K562 (cell line): ENCODE measurements around the gene FLVCR2. TPM values are rescaled to one million over a fixed set of nuclear protein-coding genes. Genes with fewer than 3 reads are reported as not detected.
A peak's percentile ranks its signal among the peaks of the same experiment; 100 is the strongest.

Experiments
- CBFA2T2 ChIP-seq: fragments of 450-650 bp; conservative IDR thresholded peaks from 2 replicates; pipeline ENCODE4 v1.6.1; 2017; ENCODE audit warnings: mild to moderate bottlenecking
- CBX5 ChIP-seq: IDR thresholded peaks from 2 replicates; pipeline ENCODE4 v1.6.1; 2014; ENCODE audit warnings: low read depth, borderline replicate concordance
- IFI16 ChIP-seq: fragments of 250-450 bp; sonication (Bioruptor Pico); IDR thresholded peaks from 2 replicates; pipeline ENCODE4 v2.1.2; 2022; ENCODE audit warnings: mild to moderate bottlenecking, inconsistent platforms
- IRF2 ChIP-seq: sonication (generic); formaldehyde crosslinking; IDR thresholded peaks from 2 replicates; pipeline ENCODE4 v1.8.1; 2022; ENCODE audit warnings: mild to moderate bottlenecking, missing genetic modification reagents
- MAZ ChIP-seq, 2 experiments: fragments of 450-650 bp in 1 of 2; sonication (generic) in 1 of 2; formaldehyde crosslinking; IDR thresholded peaks in 1 of 2; conservative IDR thresholded peaks in 1 of 2; 2 replicates each; pipeline versions ENCODE4 v1.4.0 to v1.5.0; 2020; ENCODE audit warnings: mild to moderate bottlenecking in 1 of 2, missing genetic modification reagents in 1 of 2
- NCOA2 ChIP-seq, 2 experiments: fragments of 450-650 bp; IDR thresholded peaks; 2 replicates each; pipeline ENCODE4 v1.6.1; 2018; ENCODE audit warnings: mild to moderate bottlenecking in 2 of 2, moderate library complexity in 1 of 2; ENCODE audit not compliant: partially characterized antibody in 2 of 2
- RB1 ChIP-seq: fragments of 450-650 bp; IDR thresholded peaks from 2 replicates; pipeline ENCODE4 v1.6.1; 2017; ENCODE audit warnings: low read depth, mild to moderate bottlenecking
- RBM22 ChIP-seq: fragments of 200-400 bp; formaldehyde crosslinking; IDR thresholded peaks from 2 replicates; pipeline ENCODE4 v1.6.1; 2018; ENCODE audit warnings: low read length, low read depth; ENCODE audit not compliant: poor library complexity, severe bottlenecking
- RBM34 ChIP-seq: fragments of 200-400 bp; formaldehyde crosslinking; IDR thresholded peaks from 2 replicates; pipeline ENCODE4 v1.6.1; 2018; ENCODE audit warnings: low read length, borderline replicate concordance; ENCODE audit not compliant: insufficient read depth
- RCOR1 ChIP-seq, 2 experiments: IDR thresholded peaks; 2 replicates each; pipeline ENCODE4 v1.6.1; 2012; ENCODE audit warnings: low read depth in 2 of 2, low read length in 2 of 2, borderline replicate concordance in 1 of 2, improper control_type of control experiment in 1 of 2
- SP1 ChIP-seq: sonication (generic); formaldehyde crosslinking; IDR thresholded peaks from 2 replicates; pipeline ENCODE4 v1.8.1; 2022; ENCODE audit warnings: mild to moderate bottlenecking, missing genetic modification reagents
- SREBF1 ChIP-seq: fragments of 150-350 bp; IDR thresholded peaks from 2 replicates; pipeline ENCODE4 v1.6.1; 2014; ENCODE audit warnings: antibody characterized with exemption, low read depth, low read length, borderline replicate concordance
- SRSF9 ChIP-seq: fragments of 200-400 bp; formaldehyde crosslinking; IDR thresholded peaks from 2 replicates; pipeline ENCODE4 v1.6.1; 2017; ENCODE audit warnings: low read depth, low read length, borderline replicate concordance
- TEAD1 ChIP-seq, 2 experiments: fragments of 450-650 bp in 1 of 2; sonication (generic) in 1 of 2; formaldehyde crosslinking; IDR thresholded peaks; 2 replicates each; pipeline versions ENCODE4 v1.4.0 to v1.8.0; 2020 to 2022; ENCODE audit warnings: mild to moderate bottlenecking in 2 of 2, missing genetic modification reagents in 1 of 2
- XRCC4 ChIP-seq: IDR thresholded peaks from one replicate; pipeline ENCODE4 v1.6.1; 2011; ENCODE audit not compliant: insufficient read depth, insufficient read length; ENCODE audit errors: extremely low read depth
- ZNF668 ChIP-seq: fragments of 250-450 bp; sonication (Bioruptor Pico); IDR thresholded peaks from 2 replicates; pipeline ENCODE4 v1.8.0; 2022; ENCODE audit warnings: mild to moderate bottlenecking, inconsistent platforms
- ZNF766 ChIP-seq: fragments of 200-800 bp; sonication (Bioruptor generic); conservative IDR thresholded peaks from 2 replicates; pipeline ENCODE4 v1.6.1; 2016; ENCODE audit warnings: missing genetic modification characterization, missing compliant biosample characterization
- ZNF778 ChIP-seq: fragments of 450-650 bp; formaldehyde crosslinking; IDR thresholded peaks from 2 replicates; pipeline ENCODE4 v1.4.0; 2020; ENCODE audit warnings: mild to moderate bottlenecking, moderate library complexity
- polyA plus RNA-seq, 8 experiments: library from polyadenylated mRNA; depleted of rRNA in 4 of 8; stranded (reverse) in 5 of 8; unstranded in 3 of 8; fragments of >200 nt; fragmentation: Nextera tagmentation in 2 of 8; fragmentation: Illumina TruSeq in 1 of 8; extraction: Ambion mirVana in 2 of 8; extraction: Trizol in 1 of 8; gene quantifications; 2 replicates each; pipeline versions ENCODE4 v1.2.1 to v1.2.3, GENCODE V29; 2011 to 2014; ENCODE audit warnings: inconsistent platforms in 1 of 8, missing spikeins in 1 of 8
- total RNA-seq, 7 experiments: library from RNA; depleted of rRNA in 6 of 7; stranded (reverse); fragments of >200 nt in 6 of 7; fragmentation: Illumina TruSeq in 2 of 7; extraction: Trizol in 2 of 7; gene quantifications; 2 replicates each; pipeline versions ENCODE4 v1.2.1 to v1.2.3, GENCODE V29; 2011 to 2021; ENCODE audit warnings: low replicate concordance in 1 of 7
- TF ChIP-seq, protein P1 (sequence below): fragments of 250-450 bp; sonication (Bioruptor Pico); IDR thresholded peaks from 2 replicates; pipeline ENCODE4 v1.5.0; 2021
- TF ChIP-seq, protein P2 (sequence below), 3 experiments: IDR thresholded peaks in 2 of 3; conservative IDR thresholded peaks in 1 of 3; 2 replicates each; pipeline ENCODE4 v1.5.1; 2011 to 2012; ENCODE audit warnings: low read length in 3 of 3, mild to moderate bottlenecking in 3 of 3, control low read depth in 2 of 3, improper control_type of control experiment in 1 of 3, inconsistent platforms in 1 of 3, low read depth in 1 of 3, mixed read lengths in 1 of 3, moderate library complexity in 1 of 3; ENCODE audit not compliant: insufficient read depth in 2 of 3
- TF ChIP-seq, protein P3 (sequence below): fragments of 200-800 bp; sonication (Bioruptor generic); IDR thresholded peaks from 2 replicates; pipeline ENCODE4 v1.6.1; 2017; ENCODE audit warnings: missing genetic modification characterization, missing compliant biosample characterization

The FLVCR2 gene
- total and polyA plus RNA-seq, 9 of the 15 experiments (the other 6 are each of a cell fraction or from before 2014, with no cell fraction given) = 1.5 TPM; not detected in 8

DNA sequence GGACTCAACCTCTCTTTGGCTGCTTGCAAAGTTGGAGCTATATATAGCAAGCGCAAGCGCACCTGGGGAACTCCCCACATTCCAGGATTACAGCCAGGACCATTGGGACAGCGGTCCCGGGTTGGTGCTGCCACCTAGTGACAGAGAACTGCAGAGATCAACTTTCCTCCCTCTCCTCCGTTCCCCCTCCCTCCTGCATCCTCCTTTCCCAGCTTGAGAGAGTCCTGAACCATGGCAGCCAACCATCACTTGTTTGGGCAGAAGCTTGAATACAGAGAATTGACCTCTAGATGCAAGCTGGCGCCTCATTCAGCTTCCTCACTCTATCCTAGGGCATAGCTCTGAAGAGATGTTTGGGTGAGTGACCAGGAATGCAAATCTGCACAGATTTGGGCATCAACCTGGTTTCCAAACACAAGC is 17.4 kb upstream of the FLVCR2 start (continued):
- TF ChIP-seq CBX5 = no peak
- no peak for TF ChIP-seq ZNF766 (CRISPR knock-in tag)
- no peak for TF ChIP-seq ZNF778 (CRISPR knock-in tag)
- TF ChIP-seq XRCC4 = no peak
- peak; percentile 12; the same call in 1 of the 2 replicates for TF ChIP-seq RB1
- no peak for TF ChIP-seq NCOA2 (IDR thresholded peaks at IDR 0.05; ENCODE audit: partially characterized antibody in 2 of 2)
- no peak for TF ChIP-seq RBM34
- TF ChIP-seq RBM22 = no peak
- no peak for TF ChIP-seq SP1 (CRISPR knock-in tag)
- peak; percentile 60 to 85; a peak in 3 of 4 replicates for TF ChIP-seq MAZ (CRISPR knock-in tag; conservative IDR thresholded peaks at IDR 0.05 in 1 of 2, IDR thresholded peaks at IDR 0.05 in 1 of 2)
- peak in 1 of 2 experiments; percentile 46; a peak in 1 of 4 replicates for TF ChIP-seq RCOR1 (IDR thresholded peaks at IDR 0.05; ENCODE audit: borderline replicate concordance in 1 of 2, low read depth in 2 of 2, low read length in 2 of 2)
- no peak for TF ChIP-seq IRF2 (CRISPR knock-in tag)
- no peak for TF ChIP-seq IFI16 (CRISPR knock-in tag)
- no peak for TF ChIP-seq SRSF9
- no peak for TF ChIP-seq CBFA2T2
- no peak for TF ChIP-seq ZNF668 (CRISPR knock-in tag)
- TF ChIP-seq, protein P1, sequence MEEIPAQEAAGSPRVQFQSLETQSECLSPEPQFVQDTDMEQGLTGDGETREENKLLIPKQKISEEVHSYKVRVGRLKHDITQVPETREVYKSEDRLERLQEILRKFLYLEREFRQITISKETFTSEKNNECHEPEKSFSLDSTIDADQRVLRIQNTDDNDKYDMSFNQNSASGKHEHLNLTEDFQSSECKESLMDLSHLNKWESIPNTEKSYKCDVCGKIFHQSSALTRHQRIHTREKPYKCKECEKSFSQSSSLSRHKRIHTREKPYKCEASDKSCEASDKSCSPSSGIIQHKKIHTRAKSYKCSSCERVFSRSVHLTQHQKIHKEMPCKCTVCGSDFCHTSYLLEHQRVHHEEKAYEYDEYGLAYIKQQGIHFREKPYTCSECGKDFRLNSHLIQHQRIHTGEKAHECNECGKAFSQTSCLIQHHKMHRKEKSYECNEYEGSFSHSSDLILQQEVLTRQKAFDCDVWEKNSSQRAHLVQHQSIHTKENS (CRISPR knock-in tag) = no peak
- TF ChIP-seq SREBF1 = no peak
- TF ChIP-seq TEAD1 (CRISPR knock-in tag; IDR thresholded peaks at IDR 0.05) = peak in 1 of 2 experiments; percentile 59; a peak in 2 of 4 replicates
- TF ChIP-seq, protein P2, sequence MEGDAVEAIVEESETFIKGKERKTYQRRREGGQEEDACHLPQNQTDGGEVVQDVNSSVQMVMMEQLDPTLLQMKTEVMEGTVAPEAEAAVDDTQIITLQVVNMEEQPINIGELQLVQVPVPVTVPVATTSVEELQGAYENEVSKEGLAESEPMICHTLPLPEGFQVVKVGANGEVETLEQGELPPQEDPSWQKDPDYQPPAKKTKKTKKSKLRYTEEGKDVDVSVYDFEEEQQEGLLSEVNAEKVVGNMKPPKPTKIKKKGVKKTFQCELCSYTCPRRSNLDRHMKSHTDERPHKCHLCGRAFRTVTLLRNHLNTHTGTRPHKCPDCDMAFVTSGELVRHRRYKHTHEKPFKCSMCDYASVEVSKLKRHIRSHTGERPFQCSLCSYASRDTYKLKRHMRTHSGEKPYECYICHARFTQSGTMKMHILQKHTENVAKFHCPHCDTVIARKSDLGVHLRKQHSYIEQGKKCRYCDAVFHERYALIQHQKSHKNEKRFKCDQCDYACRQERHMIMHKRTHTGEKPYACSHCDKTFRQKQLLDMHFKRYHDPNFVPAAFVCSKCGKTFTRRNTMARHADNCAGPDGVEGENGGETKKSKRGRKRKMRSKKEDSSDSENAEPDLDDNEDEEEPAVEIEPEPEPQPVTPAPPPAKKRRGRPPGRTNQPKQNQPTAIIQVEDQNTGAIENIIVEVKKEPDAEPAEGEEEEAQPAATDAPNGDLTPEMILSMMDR (IDR thresholded peaks at IDR 0.05 in 2 of 3, conservative IDR thresholded peaks at IDR 0.05 in 1 of 3; ENCODE audit: insufficient read depth in 2 of 3, low read depth in 1 of 3, low read length in 3 of 3) = peak; percentile 68 to 82 (median 81)
- TF ChIP-seq, protein P3, sequence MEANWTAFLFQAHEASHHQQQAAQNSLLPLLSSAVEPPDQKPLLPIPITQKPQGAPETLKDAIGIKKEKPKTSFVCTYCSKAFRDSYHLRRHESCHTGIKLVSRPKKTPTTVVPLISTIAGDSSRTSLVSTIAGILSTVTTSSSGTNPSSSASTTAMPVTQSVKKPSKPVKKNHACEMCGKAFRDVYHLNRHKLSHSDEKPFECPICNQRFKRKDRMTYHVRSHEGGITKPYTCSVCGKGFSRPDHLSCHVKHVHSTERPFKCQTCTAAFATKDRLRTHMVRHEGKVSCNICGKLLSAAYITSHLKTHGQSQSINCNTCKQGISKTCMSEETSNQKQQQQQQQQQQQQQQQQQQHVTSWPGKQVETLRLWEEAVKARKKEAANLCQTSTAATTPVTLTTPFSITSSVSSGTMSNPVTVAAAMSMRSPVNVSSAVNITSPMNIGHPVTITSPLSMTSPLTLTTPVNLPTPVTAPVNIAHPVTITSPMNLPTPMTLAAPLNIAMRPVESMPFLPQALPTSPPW = peak; percentile 35
